Cardiac fibroblast (primary cell): ENCODE results near the gene CCDC192.

ENCODE experiments used
- DNase-seq, 2 donors: peaks; one replicate each; pipeline versions ENCODE4 v3.0.0 to v3.0.0-alpha.2; 2010; ENCODE audit warnings: low read depth in 2 of 2
- H3K4me3 ChIP-seq, 2 donors: replicated peaks in 1 of 2; 1 replicate in 1 of 2; 2 replicates in 1 of 2; pipeline ENCODE4 v1.5.1; 2011; ENCODE audit warnings: low read depth in 2 of 2, low read length in 2 of 2, mild to moderate bottlenecking in 2 of 2, moderate library complexity in 1 of 2
- TF ChIP-seq, protein P1 (sequence below): IDR thresholded peaks from one replicate; pipeline ENCODE4 v1.5.1; 2011; ENCODE audit warnings: low read depth, mild to moderate bottlenecking, low read length, inconsistent platforms

Gene CCDC192

GRCh38 chr5:127919818-127920217 is 216.6 kb downstream of the CCDC192 start:
- TF ChIP-seq, protein P1, sequence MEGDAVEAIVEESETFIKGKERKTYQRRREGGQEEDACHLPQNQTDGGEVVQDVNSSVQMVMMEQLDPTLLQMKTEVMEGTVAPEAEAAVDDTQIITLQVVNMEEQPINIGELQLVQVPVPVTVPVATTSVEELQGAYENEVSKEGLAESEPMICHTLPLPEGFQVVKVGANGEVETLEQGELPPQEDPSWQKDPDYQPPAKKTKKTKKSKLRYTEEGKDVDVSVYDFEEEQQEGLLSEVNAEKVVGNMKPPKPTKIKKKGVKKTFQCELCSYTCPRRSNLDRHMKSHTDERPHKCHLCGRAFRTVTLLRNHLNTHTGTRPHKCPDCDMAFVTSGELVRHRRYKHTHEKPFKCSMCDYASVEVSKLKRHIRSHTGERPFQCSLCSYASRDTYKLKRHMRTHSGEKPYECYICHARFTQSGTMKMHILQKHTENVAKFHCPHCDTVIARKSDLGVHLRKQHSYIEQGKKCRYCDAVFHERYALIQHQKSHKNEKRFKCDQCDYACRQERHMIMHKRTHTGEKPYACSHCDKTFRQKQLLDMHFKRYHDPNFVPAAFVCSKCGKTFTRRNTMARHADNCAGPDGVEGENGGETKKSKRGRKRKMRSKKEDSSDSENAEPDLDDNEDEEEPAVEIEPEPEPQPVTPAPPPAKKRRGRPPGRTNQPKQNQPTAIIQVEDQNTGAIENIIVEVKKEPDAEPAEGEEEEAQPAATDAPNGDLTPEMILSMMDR: no peak
- H3K4me3 ChIP-seq: no peak overlapping the region
- no peak for DNase-seq

GRCh38 chr5:127920936-127921335 is 217.7 kb downstream of the CCDC192 start:
- TF ChIP-seq, protein P1: no peak
- DNase-seq: no peak

DNA sequence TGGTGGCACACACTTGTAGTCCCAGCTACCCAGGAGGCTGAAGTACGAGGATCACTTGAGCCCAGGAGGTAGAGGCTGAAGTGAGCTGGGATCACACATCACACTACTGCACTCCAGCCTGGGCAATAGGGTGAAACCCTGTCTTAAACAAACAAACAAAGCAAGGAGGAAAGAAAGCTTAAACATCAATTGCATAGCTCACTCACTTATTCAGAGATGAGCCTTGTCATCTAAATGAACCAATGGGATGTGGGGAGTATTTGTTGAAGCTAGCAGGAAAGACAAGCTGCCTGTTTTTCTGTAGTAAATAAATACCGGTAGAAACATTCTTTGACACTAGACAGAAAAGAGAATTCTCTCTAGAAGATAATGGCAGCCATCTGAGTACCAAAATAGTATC is 219.4 kb downstream of the CCDC192 start:
- H3K4me3 ChIP-seq: no peak overlapping the region
- TF ChIP-seq, protein P1: no peak
- DNase-seq: no peak

More at GRCh38 chr5:127920936-127921335, 217.7 kb downstream of the CCDC192 start:
- H3K4me3 ChIP-seq: no peak overlapping the region

GRCh38 chr5:127923804-127924570 is 220.8 kb downstream of the CCDC192 start:
- no peak overlapping the region for H3K4me3 ChIP-seq
- TF ChIP-seq, protein P1: no peak
- DNase-seq: no peak

DNA sequence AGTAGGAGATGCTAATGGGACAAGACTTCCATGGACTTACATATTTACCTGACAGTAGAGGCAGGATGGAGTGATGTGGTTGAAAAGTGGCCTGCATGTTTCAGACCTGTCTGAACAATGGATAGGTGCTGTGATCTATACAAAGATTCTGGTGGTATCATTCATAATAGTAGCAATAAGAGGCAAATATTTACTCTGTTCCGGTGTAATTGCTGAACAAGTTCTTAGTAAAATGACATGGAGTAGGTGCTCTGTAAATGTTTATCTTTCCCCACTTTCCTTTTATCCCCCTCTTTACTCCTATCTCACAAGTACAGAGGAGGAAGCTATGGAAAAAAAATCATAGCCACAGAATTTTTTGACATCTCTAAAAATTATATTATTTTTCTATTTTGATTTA is 221.4 kb downstream of the CCDC192 start:
- DNase-seq: no peak
- no peak overlapping the region for H3K4me3 ChIP-seq
- TF ChIP-seq, protein P1: no peak

DNA sequence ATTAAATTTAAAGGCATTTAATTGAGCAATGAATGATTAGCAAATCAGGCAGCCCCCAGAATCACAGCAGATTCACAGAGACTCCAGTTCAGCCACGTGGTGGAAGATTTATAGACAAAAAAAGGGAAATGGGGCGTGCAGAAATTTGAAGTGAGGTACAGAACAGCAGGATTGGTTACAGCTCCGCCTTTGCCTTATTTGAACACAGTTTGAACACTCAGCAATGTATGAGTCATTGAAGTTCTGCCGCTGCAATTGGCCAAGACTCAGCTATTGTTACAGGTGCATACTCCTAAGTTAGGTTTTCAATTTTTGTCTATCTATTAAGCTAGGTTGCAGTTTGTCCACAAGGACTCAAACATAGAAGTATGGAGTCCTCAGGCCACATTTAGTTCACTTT is 222.7 kb downstream of the CCDC192 start:
- peak in 1 of 2 donors; percentile 36 for DNase-seq
- H3K4me3 ChIP-seq: no peak overlapping the region
- TF ChIP-seq, protein P1: no peak
